ENCODE results near the gene AFP. TPM values are rescaled to one million over a fixed set of nuclear protein-coding genes. Genes with fewer than 3 reads are reported as not detected.
A peak's percentile ranks its signal among the peaks of the same experiment; 100 is the strongest.

Gene AFP
- total and polyA plus RNA-seq, 2 of the 13 experiments (the other 11 are each of a cell fraction or from before 2014, with no cell fraction given) = 9,434 to 13,105 TPM

- peak; percentile 88 for TF ChIP-seq ARID3A (IDR thresholded peaks at IDR 0.05; ENCODE audit: low read depth, low read length)
These were observed 10.4 kb downstream of the AFP start (continued) for GRCh38 chr4:73446336-73446938.

- BruUV-seq (replicated peaks) = no TSS peak
- H3K4me1 ChIP-seq (ENCODE audit: insufficient read depth, low read length) = peaks cover 79% of the 10 kb centered on the region
- no peak overlapping the region for H2AFZ ChIP-seq (ENCODE audit: low read length)
- ATAC-seq (no peak), FAIRE-seq (no peak), DNase-seq (ENCODE audit: low spot score) (no peak)
- peaks cover 31% of the 10 kb centered on the region; the same call in 1 of the 2 replicates for H4K20me1 ChIP-seq (ENCODE audit: insufficient read depth, low read length)
- H3K36me3 ChIP-seq (replicated peaks in 1 of 2; ENCODE audit: control insufficient read depth in 1 of 2, insufficient read depth in 2 of 2, low read length in 2 of 2) = peaks cover 3 to 53% of the 10 kb centered on the region in 2 experiments
- intact Hi-C loops (cut with micrococcal nuclease; ENCODE audit: unreplicated experiment) (loop anchor here (5.0 to 10.0 kb wide), 2 partner anchors 40 to 207 kb away; no protein-coding TSS in a partner anchor), in situ Hi-C loops (cut with HindIII; ENCODE audit: extremely low pct_ligation_motif_present, low pct_unique_long_range_greater_than_20kb) (no loop called here)
- peaks cover 3% of the 10 kb centered on the region for H3K79me2 ChIP-seq (ENCODE audit: insufficient read depth, low read length)
- ChIA-PET CTCF (ENCODE audit: low intra/inter-chr PET ratio, low total read pairs) (interaction anchor here (1.2 kb wide), 1 partner anchor 106 kb away, joined by 4 read pairs; no protein-coding TSS in a partner anchor), POLR2A (no interaction called here)
- H3K9ac ChIP-seq (ENCODE audit: insufficient read depth, low read depth, low read length) = no peak overlapping the region
- no peaks in the 10 kb centered on the region for H3K9me3 ChIP-seq (ENCODE audit: low read length)
- H3K27ac ChIP-seq (ENCODE audit: extremely low read length, insufficient read depth, low read length) = peak overlapping the region; percentile 1
- no peaks in the 10 kb centered on the region for H3K27me3 ChIP-seq (ENCODE audit: control insufficient read depth in 1 of 2, insufficient read depth in 2 of 2, low read length in 2 of 2)
- H3K4me3 ChIP-seq (replicated peaks in 1 of 3; ENCODE audit: insufficient read depth in 1 of 3, low read depth in 2 of 3, low read length in 3 of 3) = no peak overlapping the region
- whole genome bisulfite sequencing (ENCODE audit: low lambda C conversion rate) = 88% methylated on average over 4 of the region's 4 CpGs
- H3K4me2 ChIP-seq (ENCODE audit: low read depth, low read length) = no peak overlapping the region
- peak; percentile 75 for TF ChIP-seq POLR2AphosphoS5 (IDR thresholded peaks at IDR 0.05; ENCODE audit: low read depth, low read length)
- no peak for TF ChIP-seq ZNF20 (CRISPR knock-in tag; IDR thresholded peaks at IDR 0.05)
- TF ChIP-seq ZHX2 (IDR thresholded peaks at IDR 0.05; ENCODE audit: low read depth) = no peak
- TF ChIP-seq ZHX2 (CRISPR knock-in tag; IDR thresholded peaks at IDR 0.05; ENCODE audit: borderline replicate concordance) = no peak
- no peak for TF ChIP-seq NONO (IDR thresholded peaks at IDR 0.05)
- 0 out of 2 replicates have a peak, but pooled peaks have one; percentile 16 for TF ChIP-seq NONO (CRISPR knock-in tag; conservative IDR thresholded peaks at IDR 0.05)
- no peak for TF ChIP-seq NR1H2 (CRISPR knock-in tag; IDR thresholded peaks at IDR 0.05; ENCODE audit: borderline replicate concordance, low read depth)
- no peak for TF ChIP-seq ZNF280B (CRISPR knock-in tag; IDR thresholded peaks at IDR 0.05; ENCODE audit: borderline replicate concordance)
- no peak for TF ChIP-seq ZNF572 (CRISPR knock-in tag; IDR thresholded peaks at IDR 0.05)
- TF ChIP-seq RAD21 (CRISPR knock-in tag; IDR thresholded peaks at IDR 0.05) = no peak
- no peak for TF ChIP-seq CEBPG (CRISPR knock-in tag; IDR thresholded peaks at IDR 0.05)
These were observed 11.7 kb downstream of the AFP start for GRCh38 chr4:73447671-73448070.
